Ishikawa (cell line): ENCODE results near the gene LEPR.

Experiments
- CEBPB ChIP-seq: IDR thresholded peaks from 2 replicates; pipeline ENCODE4 v1.6.1; 2012
- CREB1 ChIP-seq: IDR thresholded peaks from 2 replicates; pipeline ENCODE4 v1.6.1; 2012; ENCODE audit warnings: low read depth
- EGR1 ChIP-seq: IDR thresholded peaks from 2 replicates; pipeline ENCODE4 v1.6.1; 2012
- EP300 ChIP-seq: IDR thresholded peaks from 2 replicates; pipeline ENCODE4 v1.6.1; 2012; ENCODE audit warnings: borderline replicate concordance
- FOXM1 ChIP-seq: IDR thresholded peaks from 2 replicates; pipeline ENCODE4 v1.6.1; 2012; ENCODE audit warnings: low read depth, borderline replicate concordance
- NFIC ChIP-seq: IDR thresholded peaks from 2 replicates; pipeline ENCODE4 v1.6.1; 2012
- RAD21 ChIP-seq: IDR thresholded peaks from 2 replicates; pipeline ENCODE4 v1.6.1; 2012; ENCODE audit warnings: low read depth
- TAF1 ChIP-seq: IDR thresholded peaks from 2 replicates; pipeline ENCODE4 v1.6.1; 2012; ENCODE audit warnings: low read depth, mild to moderate bottlenecking
- TCF12 ChIP-seq: IDR thresholded peaks from 2 replicates; pipeline ENCODE4 v1.6.1; 2012; ENCODE audit warnings: low read depth
- TEAD4 ChIP-seq: IDR thresholded peaks from 2 replicates; pipeline ENCODE4 v1.6.1; 2012
- YY1 ChIP-seq: IDR thresholded peaks from 2 replicates; pipeline ENCODE4 v1.6.1; 2012; ENCODE audit warnings: low read depth
- ZBTB7A ChIP-seq: IDR thresholded peaks from 2 replicates; pipeline ENCODE4 v1.6.1; 2012; ENCODE audit warnings: low read depth
- TF ChIP-seq, protein P1 (sequence below): IDR thresholded peaks from 2 replicates; pipeline ENCODE4 v1.6.1; 2012
- TF ChIP-seq, protein P2 (sequence below): IDR thresholded peaks from 2 replicates; pipeline ENCODE4 v1.6.1; 2012
- TF ChIP-seq, protein P3 (sequence below): IDR thresholded peaks from 2 replicates; pipeline ENCODE4 v1.6.1; 2012; ENCODE audit warnings: low read depth, mild to moderate bottlenecking

LEPR gene

GRCh38 chr1:65419681-65420589, 533 bp upstream of the LEPR start:
- TF ChIP-seq, protein P1, sequence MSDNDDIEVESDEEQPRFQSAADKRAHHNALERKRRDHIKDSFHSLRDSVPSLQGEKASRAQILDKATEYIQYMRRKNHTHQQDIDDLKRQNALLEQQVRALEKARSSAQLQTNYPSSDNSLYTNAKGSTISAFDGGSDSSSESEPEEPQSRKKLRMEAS = peak; percentile 26; the same call in 1 of the 2 replicates
- TF ChIP-seq TEAD4 = no peak
- TF ChIP-seq TCF12 = no peak
- no peak for TF ChIP-seq EP300
- TF ChIP-seq, protein P2, sequence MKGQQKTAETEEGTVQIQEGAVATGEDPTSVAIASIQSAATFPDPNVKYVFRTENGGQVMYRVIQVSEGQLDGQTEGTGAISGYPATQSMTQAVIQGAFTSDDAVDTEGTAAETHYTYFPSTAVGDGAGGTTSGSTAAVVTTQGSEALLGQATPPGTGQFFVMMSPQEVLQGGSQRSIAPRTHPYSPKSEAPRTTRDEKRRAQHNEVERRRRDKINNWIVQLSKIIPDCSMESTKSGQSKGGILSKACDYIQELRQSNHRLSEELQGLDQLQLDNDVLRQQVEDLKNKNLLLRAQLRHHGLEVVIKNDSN = peak; percentile 62
- no peak for TF ChIP-seq ZBTB7A
- no peak for TF ChIP-seq FOXM1
- TF ChIP-seq NFIC = no peak
- no peak for TF ChIP-seq CEBPB
- TF ChIP-seq EGR1 = no peak
- TF ChIP-seq RAD21 = no peak
- TF ChIP-seq CREB1 = no peak
- TF ChIP-seq, protein P3, sequence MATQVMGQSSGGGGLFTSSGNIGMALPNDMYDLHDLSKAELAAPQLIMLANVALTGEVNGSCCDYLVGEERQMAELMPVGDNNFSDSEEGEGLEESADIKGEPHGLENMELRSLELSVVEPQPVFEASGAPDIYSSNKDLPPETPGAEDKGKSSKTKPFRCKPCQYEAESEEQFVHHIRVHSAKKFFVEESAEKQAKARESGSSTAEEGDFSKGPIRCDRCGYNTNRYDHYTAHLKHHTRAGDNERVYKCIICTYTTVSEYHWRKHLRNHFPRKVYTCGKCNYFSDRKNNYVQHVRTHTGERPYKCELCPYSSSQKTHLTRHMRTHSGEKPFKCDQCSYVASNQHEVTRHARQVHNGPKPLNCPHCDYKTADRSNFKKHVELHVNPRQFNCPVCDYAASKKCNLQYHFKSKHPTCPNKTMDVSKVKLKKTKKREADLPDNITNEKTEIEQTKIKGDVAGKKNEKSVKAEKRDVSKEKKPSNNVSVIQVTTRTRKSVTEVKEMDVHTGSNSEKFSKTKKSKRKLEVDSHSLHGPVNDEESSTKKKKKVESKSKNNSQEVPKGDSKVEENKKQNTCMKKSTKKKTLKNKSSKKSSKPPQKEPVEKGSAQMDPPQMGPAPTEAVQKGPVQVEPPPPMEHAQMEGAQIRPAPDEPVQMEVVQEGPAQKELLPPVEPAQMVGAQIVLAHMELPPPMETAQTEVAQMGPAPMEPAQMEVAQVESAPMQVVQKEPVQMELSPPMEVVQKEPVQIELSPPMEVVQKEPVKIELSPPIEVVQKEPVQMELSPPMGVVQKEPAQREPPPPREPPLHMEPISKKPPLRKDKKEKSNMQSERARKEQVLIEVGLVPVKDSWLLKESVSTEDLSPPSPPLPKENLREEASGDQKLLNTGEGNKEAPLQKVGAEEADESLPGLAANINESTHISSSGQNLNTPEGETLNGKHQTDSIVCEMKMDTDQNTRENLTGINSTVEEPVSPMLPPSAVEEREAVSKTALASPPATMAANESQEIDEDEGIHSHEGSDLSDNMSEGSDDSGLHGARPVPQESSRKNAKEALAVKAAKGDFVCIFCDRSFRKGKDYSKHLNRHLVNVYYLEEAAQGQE = no peak
- TF ChIP-seq TAF1 = no peak
- TF ChIP-seq YY1 = no peak

DNA sequence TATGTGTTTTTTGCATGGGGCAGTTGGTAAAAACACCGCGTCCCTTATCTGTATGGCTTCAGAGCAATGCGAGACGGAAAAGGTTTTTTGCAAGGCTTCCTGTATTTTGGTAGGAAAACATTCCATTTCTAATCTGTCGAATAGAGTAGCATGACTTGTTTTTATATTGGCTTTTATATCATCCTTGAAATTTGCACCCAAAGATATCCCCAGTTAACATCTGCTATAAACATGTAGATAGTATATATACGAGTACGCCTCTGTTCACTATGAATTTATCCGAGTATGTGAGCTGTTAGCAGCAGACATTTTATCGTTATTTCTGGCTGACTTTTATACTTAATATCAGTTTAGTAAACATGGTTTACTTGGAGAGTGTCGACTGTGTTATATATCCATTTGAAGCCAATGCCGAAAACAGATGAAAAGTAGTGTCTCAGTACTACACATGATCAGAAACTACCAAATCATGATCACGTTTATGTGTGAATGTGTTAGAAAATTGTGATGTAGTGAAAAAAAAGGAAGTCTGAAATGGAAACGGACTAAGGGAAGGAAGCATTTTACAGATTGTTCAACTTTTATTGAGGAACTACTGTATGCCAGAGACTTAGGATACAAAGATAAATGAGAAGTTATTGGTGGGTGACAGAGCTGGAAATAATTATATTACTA, 1.0 kb downstream of the LEPR start:
- TF ChIP-seq, protein P2 = no peak

DNA sequence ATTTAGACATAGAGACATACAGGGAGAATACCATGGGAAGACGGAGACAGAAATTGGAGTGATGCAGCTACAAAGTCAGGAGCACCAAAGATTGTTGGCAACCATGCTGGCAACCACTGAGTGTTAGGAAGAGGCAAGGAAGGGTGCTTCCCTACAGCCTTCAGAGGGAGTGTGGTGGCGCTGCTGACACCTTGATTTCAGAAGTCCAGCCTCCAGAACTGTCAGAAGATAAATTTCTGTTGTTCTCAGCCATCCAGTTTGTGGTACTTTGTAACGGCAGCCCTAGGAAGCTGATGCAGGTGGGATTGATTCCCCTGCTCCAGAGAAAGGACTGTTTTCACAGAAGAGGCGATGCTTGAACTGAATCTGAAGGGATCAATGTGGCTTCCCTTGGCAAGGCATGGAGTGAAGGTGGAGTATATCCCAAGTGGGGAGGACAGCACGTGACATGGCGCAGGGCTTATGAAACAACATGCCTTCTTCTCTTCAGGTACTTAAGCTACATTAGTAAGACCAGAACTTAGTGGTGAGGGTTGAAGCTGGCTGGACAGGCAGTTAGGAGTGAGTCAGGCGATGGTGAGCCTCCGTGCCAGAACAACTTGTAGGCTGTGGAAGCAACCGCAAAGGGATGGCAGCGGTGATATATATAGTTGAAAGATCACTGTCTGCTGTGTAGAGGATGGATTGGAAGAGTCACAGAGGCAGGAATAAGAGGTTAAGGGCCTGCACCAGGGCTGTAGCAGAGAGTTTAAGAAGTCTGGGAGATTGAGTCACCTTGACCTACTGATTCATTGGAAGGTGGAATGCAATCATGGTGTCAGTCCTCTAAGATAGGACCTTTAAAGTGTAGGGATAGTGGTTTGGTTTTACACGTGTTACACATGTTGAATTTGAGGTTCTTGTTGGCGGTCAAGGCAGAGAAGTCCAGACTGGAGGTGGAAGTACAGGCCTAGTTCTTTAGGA, 2.1 kb downstream of the LEPR start:
- TF ChIP-seq ZBTB7A (no peak), FOXM1 (no peak), YY1 (no peak)

- TF ChIP-seq YY1 (no peak), TAF1 (no peak), TEAD4 (no peak), FOXM1 (no peak), CEBPB (no peak), CREB1 (no peak), NFIC (no peak)
- TF ChIP-seq, protein P3 = no peak
These were observed 3.6 kb downstream of the LEPR start for GRCh38 chr1:65423884-65424572.

DNA sequence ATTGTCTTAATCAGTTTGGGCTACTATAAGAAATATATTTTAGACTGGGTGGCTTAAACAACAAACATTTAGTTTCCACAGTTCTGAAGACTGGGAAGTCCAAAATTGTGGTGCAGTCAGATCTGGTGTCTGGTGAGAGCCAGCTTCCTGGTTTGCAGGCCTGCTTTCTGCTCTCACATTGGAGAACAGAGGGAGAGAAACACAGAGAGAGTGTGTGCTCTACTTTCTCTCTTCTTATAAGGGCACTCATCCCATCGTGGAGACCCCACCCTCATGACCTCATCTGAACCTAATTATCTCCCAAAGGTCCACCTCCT, 4.1 kb downstream of the LEPR start:
- TF ChIP-seq, protein P3 = no peak
- TF ChIP-seq TCF12 = no peak
- TF ChIP-seq, protein P1 = no peak
- TF ChIP-seq, protein P2 = no peak
- no peak for TF ChIP-seq CEBPB
- no peak for TF ChIP-seq TEAD4
- no peak for TF ChIP-seq ZBTB7A
- no peak for TF ChIP-seq NFIC
- no peak for TF ChIP-seq FOXM1
- no peak for TF ChIP-seq EP300
